ENCODE data around the gene BCL2L2. TPM values are rescaled to one million over a fixed set of nuclear protein-coding genes. Genes with fewer than 3 reads are reported as not detected.

The BCL2L2 gene
- total RNA-seq, 4 donors from 2014 or later = 92.8 to 132 (median 121) TPM

DNA sequence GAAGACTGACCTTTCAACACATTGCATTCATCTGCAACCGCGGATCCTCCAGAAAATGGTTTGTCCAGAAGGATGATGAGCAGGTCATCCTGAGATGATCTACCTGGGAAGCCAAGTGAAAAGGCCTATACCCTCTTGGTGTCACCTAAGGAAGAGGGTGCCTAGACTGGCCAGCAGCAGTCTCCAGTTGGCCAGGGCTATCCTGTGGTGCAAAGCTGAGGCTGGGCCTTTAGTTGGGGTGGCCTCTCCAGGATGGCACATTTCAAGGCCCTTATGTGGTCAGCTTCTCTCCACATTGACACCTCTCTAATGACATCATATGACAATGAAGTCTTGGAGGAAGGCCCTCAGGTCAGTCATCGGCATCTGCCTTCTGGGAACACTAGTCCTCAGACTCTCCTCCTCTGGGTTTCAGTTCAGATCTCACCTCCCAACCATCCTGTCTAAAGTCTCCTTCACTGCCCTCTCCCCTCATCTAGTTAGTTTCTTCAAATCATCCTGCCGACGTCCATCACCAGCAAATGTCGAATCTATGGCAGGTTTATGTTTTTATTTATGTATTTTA is 49.3 kb downstream of the BCL2L2 start:
- WGBS = 84% methylated on average over 6 of the region's 6 CpGs
- intact Hi-C loops (cut with DNase I) = no loop called here
- no peak for DNase-seq (ENCODE audit: extremely low spot score)
- H3K27ac ChIP-seq (replicated peaks in 1 of 4) = no peak overlapping the region
- H3K9me3 ChIP-seq = no peaks in the 10 kb centered on the region
- H3K4me3 ChIP-seq = no peak overlapping the region
- H3K4me1 ChIP-seq = peaks cover 10 to 51% (median 45%) of the 10 kb centered on the region in 4 donors
- H3K36me3 ChIP-seq = peaks cover 0 to 47% (median 18%) of the 10 kb centered on the region in 4 donors
- TF ChIP-seq POLR2A (IDR thresholded peaks at IDR 0.05; ENCODE audit: low read depth) (no peak), POLR2AphosphoS5 (IDR thresholded peaks at IDR 0.05) (peak in 1 of 2 donors; percentile 7)
- TF ChIP-seq, protein P1, sequence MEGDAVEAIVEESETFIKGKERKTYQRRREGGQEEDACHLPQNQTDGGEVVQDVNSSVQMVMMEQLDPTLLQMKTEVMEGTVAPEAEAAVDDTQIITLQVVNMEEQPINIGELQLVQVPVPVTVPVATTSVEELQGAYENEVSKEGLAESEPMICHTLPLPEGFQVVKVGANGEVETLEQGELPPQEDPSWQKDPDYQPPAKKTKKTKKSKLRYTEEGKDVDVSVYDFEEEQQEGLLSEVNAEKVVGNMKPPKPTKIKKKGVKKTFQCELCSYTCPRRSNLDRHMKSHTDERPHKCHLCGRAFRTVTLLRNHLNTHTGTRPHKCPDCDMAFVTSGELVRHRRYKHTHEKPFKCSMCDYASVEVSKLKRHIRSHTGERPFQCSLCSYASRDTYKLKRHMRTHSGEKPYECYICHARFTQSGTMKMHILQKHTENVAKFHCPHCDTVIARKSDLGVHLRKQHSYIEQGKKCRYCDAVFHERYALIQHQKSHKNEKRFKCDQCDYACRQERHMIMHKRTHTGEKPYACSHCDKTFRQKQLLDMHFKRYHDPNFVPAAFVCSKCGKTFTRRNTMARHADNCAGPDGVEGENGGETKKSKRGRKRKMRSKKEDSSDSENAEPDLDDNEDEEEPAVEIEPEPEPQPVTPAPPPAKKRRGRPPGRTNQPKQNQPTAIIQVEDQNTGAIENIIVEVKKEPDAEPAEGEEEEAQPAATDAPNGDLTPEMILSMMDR (IDR thresholded peaks at IDR 0.05) = no peak
- H3K27me3 ChIP-seq = no peaks in the 10 kb centered on the region

DNA sequence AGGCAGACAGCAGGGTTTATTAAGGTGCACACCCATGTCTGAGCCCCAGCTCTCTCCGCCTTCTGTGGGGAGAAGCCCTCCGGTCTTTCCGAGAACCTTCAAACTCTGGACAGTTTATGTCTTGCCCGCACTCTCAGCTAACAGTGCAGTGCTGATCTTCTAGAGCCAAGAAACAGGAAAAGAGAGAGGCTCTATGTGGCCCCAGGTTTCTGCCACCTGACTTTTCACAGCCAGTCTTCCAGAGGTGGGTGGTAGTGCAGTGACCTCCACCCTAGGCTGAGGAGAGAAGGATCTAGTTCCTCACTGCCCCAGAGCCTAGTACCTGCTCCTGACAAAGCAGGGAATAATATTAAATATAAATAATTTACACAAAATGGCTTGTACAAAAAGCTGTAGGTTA is 50.0 kb downstream of the BCL2L2 start:
- Histone ChIP-seq H3K4me1 (peaks cover 9 to 54% (median 49%) of the 10 kb centered on the region in 4 donors), H3K9me3 (no peaks in the 10 kb centered on the region), H3K27ac (replicated peaks in 1 of 4) (no peak overlapping the region), H3K27me3 (no peaks in the 10 kb centered on the region), H3K4me3 (no peak overlapping the region), H3K36me3 (peaks cover 0 to 47% (median 18%) of the 10 kb centered on the region in 4 donors)
- no peak for DNase-seq (ENCODE audit: extremely low spot score)
- WGBS = 91% methylated on average over 4 of the region's 4 CpGs
- intact Hi-C loops (cut with DNase I) = no loop called here
- TF ChIP-seq POLR2AphosphoS5 (IDR thresholded peaks at IDR 0.05) (no peak), POLR2A (IDR thresholded peaks at IDR 0.05; ENCODE audit: low read depth) (no peak), EP300 (IDR thresholded peaks at IDR 0.05) (no peak)
- TF ChIP-seq, protein P1 (IDR thresholded peaks at IDR 0.05) = no peak

DNA sequence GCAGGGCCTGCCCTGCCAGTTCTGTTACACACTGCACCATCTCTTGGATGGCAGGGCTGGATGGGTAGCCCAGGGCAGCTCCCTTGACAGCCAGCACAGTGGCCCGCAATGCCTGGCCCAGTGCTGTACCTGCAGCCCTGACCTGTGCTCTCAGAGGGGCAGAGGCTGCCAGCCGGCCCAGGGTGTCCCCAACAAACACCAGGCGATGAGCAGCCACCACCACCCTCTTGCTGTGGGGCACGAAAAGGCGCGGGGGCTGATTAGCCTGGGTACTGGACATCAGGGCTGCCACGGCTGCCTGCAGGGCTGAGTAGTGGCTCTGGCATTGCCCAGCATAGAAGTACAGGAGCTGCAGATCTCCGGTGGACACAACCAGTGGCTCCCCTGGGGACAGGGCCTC is 50.6 kb downstream of the BCL2L2 start:
- intact Hi-C loops (cut with DNase I) = no loop called here
- Histone ChIP-seq H3K27me3 (no peaks in the 10 kb centered on the region), H3K27ac (replicated peaks in 1 of 4) (peak overlapping the region in 1 of 4 donors; percentile 14), H3K4me1 (peaks cover 4 to 54% (median 49%) of the 10 kb centered on the region in 4 donors), H3K4me3 (no peak overlapping the region), H3K9me3 (no peaks in the 10 kb centered on the region), H3K36me3 (peaks cover 0 to 47% (median 18%) of the 10 kb centered on the region in 4 donors)
- no peak for TF ChIP-seq EP300 (IDR thresholded peaks at IDR 0.05)
- TF ChIP-seq POLR2AphosphoS5 (IDR thresholded peaks at IDR 0.05) = no peak
- TF ChIP-seq, protein P1 (IDR thresholded peaks at IDR 0.05) = no peak
- TF ChIP-seq POLR2A (IDR thresholded peaks at IDR 0.05; ENCODE audit: low read depth) = no peak
- no peak for DNase-seq (ENCODE audit: extremely low spot score)
- WGBS = 87% methylated on average over 4 of the region's 8 CpGs

DNA sequence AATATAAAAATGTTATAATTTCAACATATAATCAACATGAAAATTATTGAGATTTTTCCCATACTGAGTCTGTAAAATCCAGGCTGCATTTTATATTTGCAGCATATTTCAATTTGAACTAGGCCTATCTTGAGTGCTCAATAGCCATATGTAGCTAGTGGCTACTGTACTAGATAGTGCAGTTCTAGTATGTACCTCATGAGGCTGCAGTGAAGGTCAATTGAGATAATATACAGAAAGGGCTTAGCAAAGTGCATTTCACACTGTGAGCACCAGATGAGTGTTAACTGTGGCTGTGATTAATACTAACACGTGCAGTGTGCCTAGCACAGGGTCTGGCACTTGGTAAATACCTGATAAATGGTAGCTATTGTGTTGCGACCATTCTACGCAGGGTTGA is 51.4 kb downstream of the BCL2L2 start:
- WGBS = 58% methylated on average over 3 of the region's 3 CpGs
- no peak overlapping the region for H3K4me3 ChIP-seq
- H3K27me3 ChIP-seq = no peaks in the 10 kb centered on the region
- H3K4me1 ChIP-seq = peaks cover under 1 to 55% (median 49%) of the 10 kb centered on the region in 4 donors
- no peaks in the 10 kb centered on the region for H3K9me3 ChIP-seq
- peaks cover 0 to 47% (median 18%) of the 10 kb centered on the region in 4 donors for H3K36me3 ChIP-seq
- H3K27ac ChIP-seq (replicated peaks in 1 of 4) = peak overlapping the region in 3 of 4 donors; percentile 4 to 55 (median 10)
- no peak for DNase-seq (ENCODE audit: extremely low spot score)
- TF ChIP-seq POLR2A (IDR thresholded peaks at IDR 0.05; ENCODE audit: low read depth) = no peak
- intact Hi-C loops (cut with DNase I) = no loop called here

DNA sequence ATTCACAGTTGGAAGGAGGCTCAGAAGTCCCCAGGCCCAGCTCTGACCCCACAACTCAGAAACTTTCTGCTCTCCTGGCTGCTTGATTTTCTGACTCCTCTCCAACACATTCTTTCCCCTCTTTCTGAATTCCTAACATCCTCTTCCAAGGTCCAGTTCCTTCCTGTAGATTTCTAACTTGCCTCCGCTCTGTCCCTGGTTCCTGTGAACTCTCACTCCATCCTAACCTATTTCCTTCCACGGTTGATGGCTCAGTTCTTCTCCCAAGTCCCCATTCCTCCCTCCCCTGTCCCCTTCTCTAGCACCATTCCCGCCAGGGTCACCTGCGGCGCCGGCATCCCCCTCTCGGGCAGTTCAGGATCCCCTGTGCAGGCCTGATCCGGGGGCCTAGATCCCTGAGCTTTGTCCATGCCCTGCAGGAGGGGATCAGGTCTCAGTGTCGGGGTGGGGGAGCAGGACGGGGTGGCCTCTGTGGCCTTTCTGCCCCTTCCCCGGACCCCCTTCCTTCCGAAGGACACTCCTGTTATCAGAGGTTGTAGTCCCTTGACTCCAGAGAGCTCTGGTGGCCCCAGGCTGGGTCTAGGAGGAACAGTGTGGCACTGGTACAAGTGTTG is 52.0 kb downstream of the BCL2L2 start:
- Histone ChIP-seq H3K4me3 (no peak overlapping the region), H3K27ac (replicated peaks in 1 of 4) (peak overlapping the region; percentile 4 to 55 (median 18)), H3K27me3 (no peaks in the 10 kb centered on the region), H3K9me3 (no peaks in the 10 kb centered on the region), H3K36me3 (peaks cover 0 to 47% (median 18%) of the 10 kb centered on the region in 4 donors), H3K4me1 (peaks cover 5 to 56% (median 51%) of the 10 kb centered on the region in 4 donors)
- intact Hi-C loops (cut with DNase I) = no loop called here
- no peak for TF ChIP-seq EP300 (IDR thresholded peaks at IDR 0.05)
- TF ChIP-seq, protein P1 (IDR thresholded peaks at IDR 0.05) = no peak
- TF ChIP-seq POLR2A (IDR thresholded peaks at IDR 0.05; ENCODE audit: low read depth) = no peak
- no peak for TF ChIP-seq POLR2AphosphoS5 (IDR thresholded peaks at IDR 0.05)
- 85% methylated on average over 12 of the region's 12 CpGs for WGBS
- DNase-seq (ENCODE audit: extremely low spot score) = no peak
